Sigmoid colon (tissue), 4 donors: ENCODE data around the gene PREX1.

Source experiments
- CTCF ChIP-seq, 4 experiments: fragments of 450-650 bp in 3 of 4; fragments of 200-600 bp in 1 of 4; IDR thresholded peaks; one replicate each; pipeline ENCODE4 v1.5.1; 2016 to 2019; ENCODE audit warnings: antibody characterized with exemption in 4 of 4, mild to moderate bottlenecking in 3 of 4, moderate library complexity in 2 of 4
- POLR2A ChIP-seq, 2 donors: fragments of 450-650 bp; IDR thresholded peaks; one replicate each; pipeline ENCODE4 v1.6.1; 2016; ENCODE audit warnings: antibody characterized with exemption in 2 of 2, mild to moderate bottlenecking in 2 of 2, moderate library complexity in 2 of 2
- POLR2AphosphoS5 ChIP-seq, 4 donors: sonication (generic); formaldehyde crosslinking; IDR thresholded peaks; one replicate each; pipeline ENCODE4 v1.6.1; 2017; ENCODE audit warnings: antibody characterized with exemption in 4 of 4

- TF ChIP-seq CTCF (IDR thresholded peaks at IDR 0.05) = no peak
- TF ChIP-seq POLR2AphosphoS5 (IDR thresholded peaks at IDR 0.05) = no peak
- TF ChIP-seq POLR2A (IDR thresholded peaks at IDR 0.05) = no peak
These were observed 153.3 kb downstream of the PREX1 start for GRCh38 chr20:48674461-48674860.
